H1 (cell line): ENCODE measurements around the gene MALSU1.

Source experiments
- BRCA1 ChIP-seq: IDR thresholded peaks from 2 replicates; pipeline ENCODE4 v1.6.1; 2012; ENCODE audit warnings: low read depth, low read length, improper control_type of control experiment
- JUND ChIP-seq: IDR thresholded peaks from 2 replicates; pipeline ENCODE4 v1.6.1; 2011; ENCODE audit warnings: mild to moderate bottlenecking, improper control_type of control experiment, low read length
- MAX ChIP-seq: IDR thresholded peaks from 2 replicates; pipeline ENCODE4 v1.6.1; 2012; ENCODE audit warnings: inconsistent platforms
- POLR2A ChIP-seq, 2 experiments: IDR thresholded peaks; 1 replicate in 1 of 2; 2 replicates in 1 of 2; pipeline ENCODE4 v1.6.1; 2011; ENCODE audit warnings: low read depth in 2 of 2, low read length in 2 of 2, mild to moderate bottlenecking in 2 of 2; ENCODE audit errors: control extremely low read depth in 1 of 2
- SP4 ChIP-seq: IDR thresholded peaks from 2 replicates; pipeline ENCODE4 v1.6.1; 2012; ENCODE audit warnings: low read length, inconsistent platforms
- TF ChIP-seq, protein P1 (sequence below), 3 experiments: IDR thresholded peaks; 1 replicate in 2 of 3; 2 replicates in 1 of 3; pipeline versions ENCODE4 v1.5.1 to v1.6.1; 2011; ENCODE audit warnings: low read length in 3 of 3, mild to moderate bottlenecking in 3 of 3, inconsistent platforms in 2 of 3, low read depth in 1 of 3, moderate library complexity in 1 of 3; ENCODE audit not compliant: insufficient read depth in 1 of 3; ENCODE audit errors: control extremely low read depth in 1 of 3

DNA sequence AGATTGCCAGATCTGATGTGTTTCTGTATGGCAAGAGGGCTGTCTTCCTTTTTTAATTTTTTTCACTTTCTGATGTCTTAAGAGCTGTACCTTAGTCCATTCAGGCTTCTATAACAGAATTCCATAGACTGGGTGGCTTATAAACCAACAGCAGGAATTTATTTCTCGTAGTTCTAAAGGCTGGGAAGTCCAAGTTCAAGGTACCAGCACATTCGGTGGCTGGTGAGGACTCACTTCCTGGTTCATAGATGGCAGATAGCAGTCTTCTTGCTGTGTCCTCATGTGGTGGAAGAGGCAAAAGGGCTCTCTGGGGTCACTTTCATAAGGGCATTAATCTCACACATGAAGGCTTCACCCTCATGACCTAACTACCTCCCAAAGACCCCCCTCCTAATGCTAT is 31.8 kb upstream of the MALSU1 start:
- TF ChIP-seq, protein P1, sequence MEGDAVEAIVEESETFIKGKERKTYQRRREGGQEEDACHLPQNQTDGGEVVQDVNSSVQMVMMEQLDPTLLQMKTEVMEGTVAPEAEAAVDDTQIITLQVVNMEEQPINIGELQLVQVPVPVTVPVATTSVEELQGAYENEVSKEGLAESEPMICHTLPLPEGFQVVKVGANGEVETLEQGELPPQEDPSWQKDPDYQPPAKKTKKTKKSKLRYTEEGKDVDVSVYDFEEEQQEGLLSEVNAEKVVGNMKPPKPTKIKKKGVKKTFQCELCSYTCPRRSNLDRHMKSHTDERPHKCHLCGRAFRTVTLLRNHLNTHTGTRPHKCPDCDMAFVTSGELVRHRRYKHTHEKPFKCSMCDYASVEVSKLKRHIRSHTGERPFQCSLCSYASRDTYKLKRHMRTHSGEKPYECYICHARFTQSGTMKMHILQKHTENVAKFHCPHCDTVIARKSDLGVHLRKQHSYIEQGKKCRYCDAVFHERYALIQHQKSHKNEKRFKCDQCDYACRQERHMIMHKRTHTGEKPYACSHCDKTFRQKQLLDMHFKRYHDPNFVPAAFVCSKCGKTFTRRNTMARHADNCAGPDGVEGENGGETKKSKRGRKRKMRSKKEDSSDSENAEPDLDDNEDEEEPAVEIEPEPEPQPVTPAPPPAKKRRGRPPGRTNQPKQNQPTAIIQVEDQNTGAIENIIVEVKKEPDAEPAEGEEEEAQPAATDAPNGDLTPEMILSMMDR (IDR thresholded peaks at IDR 0.05; ENCODE audit: control extremely low read depth in 1 of 3, insufficient read depth in 1 of 3, low read depth in 1 of 3, low read length in 3 of 3) = no peak
- TF ChIP-seq JUND (no peak), MAX (no peak), BRCA1 (no peak), POLR2A (IDR thresholded peaks at IDR 0.05; ENCODE audit: control extremely low read depth in 1 of 2, low read depth in 2 of 2, low read length in 2 of 2) (no peak), SP4 (no peak)
